Trophoblast cell (in vitro differentiated cells and primary cell): ENCODE measurements around the gene APBA1.

Experiments
- DNase-seq, 2 donors: peaks; one replicate each; pipeline ENCODE4 v3.0.0-alpha.2; 2016
- H2AFZ ChIP-seq: 2 replicates; pipeline ENCODE4 v1.6.1; 2013; ENCODE audit warnings: low read length, moderate library complexity, mild to moderate bottlenecking; ENCODE audit not compliant: insufficient read depth, poor library complexity
- H2AK5ac ChIP-seq: 2 replicates; pipeline ENCODE4 v1.6.1; 2013; ENCODE audit warnings: mild to moderate bottlenecking, low read length
- H2BK120ac ChIP-seq: 2 replicates; pipeline ENCODE4 v1.6.1; 2013; ENCODE audit warnings: low read length, mild to moderate bottlenecking, moderate library complexity; ENCODE audit not compliant: insufficient read depth, poor library complexity
- H2BK12ac ChIP-seq: 2 replicates; pipeline ENCODE4 v1.6.1; 2013; ENCODE audit warnings: mild to moderate bottlenecking, low read length, moderate library complexity
- H2BK5ac ChIP-seq: 2 replicates; pipeline ENCODE4 v1.6.1; 2013; ENCODE audit warnings: low read length, low read depth, moderate library complexity, mild to moderate bottlenecking; ENCODE audit not compliant: poor library complexity
- H3K14ac ChIP-seq: 2 replicates; pipeline ENCODE4 v1.6.1; 2013; ENCODE audit warnings: mild to moderate bottlenecking, low read length
- H3K18ac ChIP-seq: 2 replicates; pipeline ENCODE4 v1.6.1; 2013; ENCODE audit warnings: mild to moderate bottlenecking, low read length
- H3K23ac ChIP-seq: 2 replicates; pipeline ENCODE4 v1.6.1; 2013; ENCODE audit warnings: low read length
- H3K27ac ChIP-seq: 2 replicates; pipeline ENCODE4 v1.5.1; 2013; ENCODE audit warnings: low read depth, mild to moderate bottlenecking, inconsistent platforms, low read length, moderate library complexity
- H3K27me3 ChIP-seq: 2 replicates; pipeline ENCODE4 v1.6.1; 2013; ENCODE audit warnings: inconsistent platforms, mild to moderate bottlenecking, low read length, moderate library complexity; ENCODE audit not compliant: insufficient read depth
- H3K36me3 ChIP-seq, 2 experiments: 1 replicate in 1 of 2; 2 replicates in 1 of 2; pipeline ENCODE4 v1.6.1; 2013; ENCODE audit warnings: low read length in 2 of 2, mild to moderate bottlenecking in 2 of 2, moderate library complexity in 1 of 2; ENCODE audit not compliant: insufficient read depth in 2 of 2, control insufficient read depth in 1 of 2
- H3K4ac ChIP-seq: 2 replicates; pipeline ENCODE4 v1.6.1; 2013; ENCODE audit warnings: low read depth, mild to moderate bottlenecking, low read length, moderate library complexity
- H3K4me1 ChIP-seq, 2 experiments: 1 replicate in 1 of 2; 2 replicates in 1 of 2; pipeline ENCODE4 v1.6.1; 2013; ENCODE audit warnings: low read length in 2 of 2, mild to moderate bottlenecking in 2 of 2, moderate library complexity in 1 of 2; ENCODE audit not compliant: insufficient read depth in 2 of 2, control insufficient read depth in 1 of 2
- H3K4me2 ChIP-seq: 2 replicates; pipeline ENCODE4 v1.6.1; 2013; ENCODE audit warnings: inconsistent platforms, mild to moderate bottlenecking, low read length, moderate library complexity
- H3K4me3 ChIP-seq: 2 replicates; pipeline ENCODE4 v1.5.1; 2013; ENCODE audit warnings: mild to moderate bottlenecking, low read depth, low read length, inconsistent platforms
- H3K79me1 ChIP-seq: one replicate; pipeline ENCODE4 v1.6.1; 2013; ENCODE audit warnings: low read length
- H3K79me2 ChIP-seq: 2 replicates; pipeline ENCODE4 v1.6.1; 2013; ENCODE audit warnings: low read length, mild to moderate bottlenecking; ENCODE audit not compliant: control insufficient read depth, insufficient read depth, poor library complexity
- H3K9ac ChIP-seq: 2 replicates; pipeline ENCODE4 v1.6.1; 2013; ENCODE audit warnings: mild to moderate bottlenecking, low read length
- H3K9me3 ChIP-seq: 2 replicates; pipeline ENCODE4 v1.6.1; 2013; ENCODE audit warnings: low read depth, mild to moderate bottlenecking, control low read depth, inconsistent platforms, low read length; ENCODE audit not compliant: insufficient read depth
- H4K12ac ChIP-seq: 2 replicates; pipeline ENCODE4 v1.6.1; 2013; ENCODE audit warnings: low read depth, mild to moderate bottlenecking, low read length, moderate library complexity
- H4K8ac ChIP-seq: 2 replicates; pipeline ENCODE4 v1.6.1; 2013; ENCODE audit warnings: low read depth, mild to moderate bottlenecking, low read length, moderate library complexity
- H4K91ac ChIP-seq: one replicate; pipeline ENCODE4 v1.6.1; 2013; ENCODE audit warnings: low read depth, mild to moderate bottlenecking, low read length, moderate library complexity
- WGBS: extraction: QIAGEN DNeasy Blood & Tissue Kit; methylation state at CpG from one replicate; pipeline ENCODE4 v1.1.7; 2013; ENCODE audit warnings: missing lambda C conversion rate; ENCODE audit not compliant: insufficient read length, insufficient coverage; ENCODE audit errors: extremely low coverage; 5-methylcytosine and 5-hydroxymethylcytosine counted together

Gene APBA1

GRCh38 chr9:69615880-69616279, 56.3 kb downstream of the APBA1 start:
- H3K79me2 ChIP-seq = no peaks in the 10 kb centered on the region
- H4K8ac ChIP-seq = no peak overlapping the region
- no peaks in the 10 kb centered on the region for H3K36me3 ChIP-seq
- no peaks in the 10 kb centered on the region for H3K27me3 ChIP-seq
- H3K4me3 ChIP-seq = no peak overlapping the region
- no peak for DNase-seq
- H3K79me1 ChIP-seq = no peaks in the 10 kb centered on the region
- no peak overlapping the region for H2BK5ac ChIP-seq
- H2AFZ ChIP-seq = no peak overlapping the region
- H2BK120ac ChIP-seq = no peak overlapping the region
- no peak overlapping the region for H2BK12ac ChIP-seq
- H3K4me2 ChIP-seq = no peak overlapping the region
- H4K12ac ChIP-seq = no peak overlapping the region
- H2AK5ac ChIP-seq = no peak overlapping the region
- no peaks in the 10 kb centered on the region for H3K9me3 ChIP-seq
- no peak overlapping the region for H3K9ac ChIP-seq
- no peak overlapping the region for H3K27ac ChIP-seq
- WGBS = no CpG with 5 or more reads among the region's 3 CpGs
- no peak overlapping the region for H3K18ac ChIP-seq
- H3K23ac ChIP-seq = no peak overlapping the region
- H3K14ac ChIP-seq = no peak overlapping the region
- H4K91ac ChIP-seq = no peak overlapping the region
- no peaks in the 10 kb centered on the region for H3K4me1 ChIP-seq
- no peak overlapping the region for H3K4ac ChIP-seq

- H3K9me3 ChIP-seq = no peaks in the 10 kb centered on the region
- no peak overlapping the region for H4K8ac ChIP-seq
- H3K79me2 ChIP-seq = no peaks in the 10 kb centered on the region
- no peak overlapping the region for H3K23ac ChIP-seq
- H2AK5ac ChIP-seq = no peak overlapping the region
- H2BK12ac ChIP-seq = no peak overlapping the region
- no peak overlapping the region for H2BK5ac ChIP-seq
- H3K18ac ChIP-seq = no peak overlapping the region
- no peak overlapping the region for H2AFZ ChIP-seq
- H3K27me3 ChIP-seq = no peaks in the 10 kb centered on the region
- no peak overlapping the region for H2BK120ac ChIP-seq
- no peak overlapping the region for H3K4ac ChIP-seq
- H3K4me2 ChIP-seq = no peak overlapping the region
- H3K27ac ChIP-seq = no peak overlapping the region
- no peaks in the 10 kb centered on the region for H3K36me3 ChIP-seq
- H4K12ac ChIP-seq = no peak overlapping the region
- no peak overlapping the region for H4K91ac ChIP-seq
- no peak for DNase-seq
- no peak overlapping the region for H3K14ac ChIP-seq
- H3K9ac ChIP-seq = no peak overlapping the region
- H3K4me1 ChIP-seq = no peaks in the 10 kb centered on the region
- no CpG with 5 or more reads among the region's 3 CpGs for WGBS
- H3K4me3 ChIP-seq = no peak overlapping the region
- no peaks in the 10 kb centered on the region for H3K79me1 ChIP-seq
These were observed 61.0 kb downstream of the APBA1 start for GRCh38 chr9:69611221-69611620.

GRCh38 chr9:69609156-69609555, 63.0 kb downstream of the APBA1 start:
- H3K9me3 ChIP-seq = no peaks in the 10 kb centered on the region
- no peak overlapping the region for H3K4ac ChIP-seq
- no peaks in the 10 kb centered on the region for H3K36me3 ChIP-seq
- H3K4me3 ChIP-seq = no peak overlapping the region
- no peak overlapping the region for H3K4me2 ChIP-seq
- H3K79me1 ChIP-seq = no peaks in the 10 kb centered on the region
- H3K18ac ChIP-seq = no peak overlapping the region
- DNase-seq = no peak
- H3K4me1 ChIP-seq = no peaks in the 10 kb centered on the region
- no peak overlapping the region for H3K27ac ChIP-seq
- no peak overlapping the region for H2AK5ac ChIP-seq
- no peak overlapping the region for H2BK12ac ChIP-seq
- H3K14ac ChIP-seq = no peak overlapping the region
- no peak overlapping the region for H3K9ac ChIP-seq
- no peak overlapping the region for H2BK5ac ChIP-seq
- no peak overlapping the region for H4K8ac ChIP-seq
- no peaks in the 10 kb centered on the region for H3K27me3 ChIP-seq
- H2AFZ ChIP-seq = no peak overlapping the region
- no peak overlapping the region for H4K91ac ChIP-seq
- H3K23ac ChIP-seq = no peak overlapping the region
- H2BK120ac ChIP-seq = no peak overlapping the region
- no peaks in the 10 kb centered on the region for H3K79me2 ChIP-seq
- no peak overlapping the region for H4K12ac ChIP-seq

DNA sequence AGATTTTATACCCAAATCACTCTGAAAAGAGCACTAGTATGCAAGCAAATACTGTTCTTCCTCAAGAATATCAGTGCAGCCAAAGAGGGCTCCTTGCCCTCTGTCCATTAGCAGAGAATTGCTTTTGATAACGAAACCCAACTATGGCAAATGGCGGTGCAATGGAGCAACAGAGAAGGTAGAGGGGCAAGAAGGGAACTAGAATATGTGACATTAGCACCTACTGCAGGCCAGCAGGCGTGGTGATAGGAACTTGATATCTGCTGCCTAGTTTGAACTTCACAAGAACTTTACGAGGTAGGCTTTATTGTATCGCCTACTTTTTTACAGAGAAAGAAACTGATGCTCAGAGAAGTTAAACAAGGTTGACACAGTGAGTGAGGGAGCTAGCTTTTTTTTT, 66.1 kb downstream of the APBA1 start:
- Histone ChIP-seq H3K27ac (no peak overlapping the region), H4K12ac (no peak overlapping the region), H3K14ac (no peak overlapping the region), H3K36me3 (no peaks in the 10 kb centered on the region), H3K79me1 (no peaks in the 10 kb centered on the region), H3K4me2 (no peak overlapping the region), H2AFZ (no peak overlapping the region), H3K9ac (no peak overlapping the region), H3K18ac (no peak overlapping the region), H4K91ac (no peak overlapping the region), H3K23ac (no peak overlapping the region), H3K9me3 (no peaks in the 10 kb centered on the region), H3K4ac (no peak overlapping the region), H4K8ac (no peak overlapping the region), H3K4me3 (no peak overlapping the region), H2BK12ac (no peak overlapping the region), H3K4me1 (no peaks in the 10 kb centered on the region), H2BK5ac (no peak overlapping the region), H3K79me2 (no peaks in the 10 kb centered on the region), H3K27me3 (no peaks in the 10 kb centered on the region), H2BK120ac (no peak overlapping the region), H2AK5ac (no peak overlapping the region)
- WGBS = no CpG with 5 or more reads among the region's 5 CpGs
- DNase-seq = no peak

GRCh38 chr9:69605406-69605805, 66.8 kb downstream of the APBA1 start:
- Histone ChIP-seq H3K27me3 (no peaks in the 10 kb centered on the region), H3K14ac (no peak overlapping the region), H2BK12ac (no peak overlapping the region), H3K23ac (no peak overlapping the region), H3K18ac (no peak overlapping the region), H2AK5ac (no peak overlapping the region), H2AFZ (no peak overlapping the region), H4K91ac (no peak overlapping the region), H3K4ac (no peak overlapping the region), H3K4me2 (no peak overlapping the region), H3K4me3 (no peak overlapping the region), H3K27ac (no peak overlapping the region), H2BK120ac (no peak overlapping the region), H3K4me1 (no peaks in the 10 kb centered on the region), H3K9ac (no peak overlapping the region), H4K12ac (no peak overlapping the region), H3K36me3 (no peaks in the 10 kb centered on the region), H2BK5ac (no peak overlapping the region), H3K79me2 (no peaks in the 10 kb centered on the region), H3K79me1 (no peaks in the 10 kb centered on the region), H4K8ac (no peak overlapping the region), H3K9me3 (no peaks in the 10 kb centered on the region)
- DNase-seq = no peak
- WGBS = no CpG with 5 or more reads among the region's 4 CpGs
